GM21576 (cell line): Measurements from ENCODE around the gene CRACR2B.

Experiments used
- ATAC-seq: cut with Tn5 transposase; IDR thresholded peaks from one replicate; pipeline ENCODE4 v1.9.1; 2021; ENCODE audit warnings: mild to moderate bottlenecking, moderate library complexity; ENCODE audit not compliant: unreplicated experiment

Gene CRACR2B

GRCh38 chr11:827897-828192 is at the start of gene CRACR2B:
CRACR2B (plus strand) TSS chr11:827919; CDS start chr11:828608, 689 bp downstream.
- ATAC-seq: no peak

- ATAC-seq: no peak
Observed at GRCh38 chr11:778976-779954, 48.5 kb upstream of the CRACR2B start.

- no peak for ATAC-seq
Observed at GRCh38 chr11:779955-780532, 47.7 kb upstream of the CRACR2B start.

- ATAC-seq: no peak
Observed at GRCh38 chr11:782264-783174, 45.2 kb upstream of the CRACR2B start.

GRCh38 chr11:783581-784015 is 44.1 kb upstream of the CRACR2B start:
- ATAC-seq: no peak

- ATAC-seq: no peak
Observed at GRCh38 chr11:786235-787083, 41.3 kb upstream of the CRACR2B start.

GRCh38 chr11:787084-787675 is 40.5 kb upstream of the CRACR2B start:
- ATAC-seq: no peak

- ATAC-seq: no peak
Observed at GRCh38 chr11:788009-788640, 39.6 kb upstream of the CRACR2B start.

GRCh38 chr11:788953-789940 is 38.5 kb upstream of the CRACR2B start:
- ATAC-seq: no peak

- ATAC-seq: no peak
Observed at GRCh38 chr11:789943-790342, 37.8 kb upstream of the CRACR2B start, which contains the start of gene CEND1. CEND1 (minus strand) TSS chr11:790090; CDS start chr11:788576, 1,514 bp downstream.

- no peak for ATAC-seq
Observed at GRCh38 chr11:790721-791564, 36.8 kb upstream of the CRACR2B start.

- ATAC-seq: no peak
Observed at GRCh38 chr11:791658-792534, 35.8 kb upstream of the CRACR2B start.

- no peak for ATAC-seq
Observed at GRCh38 chr11:792535-792821, 35.2 kb upstream of the CRACR2B start.

GRCh38 chr11:792873-793272 is 34.8 kb upstream of the CRACR2B start:
- no peak for ATAC-seq

GRCh38 chr11:793556-793955 is 34.2 kb upstream of the CRACR2B start:
- ATAC-seq: no peak

- ATAC-seq: no peak
Observed at GRCh38 chr11:794013-794765, 33.5 kb upstream of the CRACR2B start.
